Mesodermal cell (in vitro differentiated cells): ENCODE results near the gene DNAJB8.

Experiments
- H3K27ac ChIP-seq: 2 replicates; pipeline ENCODE4 v1.7.0; 2013; ENCODE audit warnings: mild to moderate bottlenecking, low read depth, low read length, moderate library complexity; ENCODE audit not compliant: severe bottlenecking
- H3K36me3 ChIP-seq: 2 replicates; pipeline ENCODE4 v1.7.1; 2013; ENCODE audit warnings: mild to moderate bottlenecking, low read length, moderate library complexity; ENCODE audit not compliant: control insufficient read depth, insufficient read depth
- H3K4me1 ChIP-seq: one replicate; pipeline ENCODE4 v1.7.1; 2013; ENCODE audit warnings: mild to moderate bottlenecking, low read length; ENCODE audit not compliant: insufficient read depth, control insufficient read depth, poor library complexity, severe bottlenecking
- H3K4me3 ChIP-seq: 2 replicates; pipeline ENCODE4 v1.7.0; 2013; ENCODE audit warnings: low read length, control low read depth, mild to moderate bottlenecking; ENCODE audit not compliant: insufficient read depth, poor library complexity, severe bottlenecking; ENCODE audit errors: extremely low read depth
- H3K9me3 ChIP-seq: 2 replicates; pipeline ENCODE4 v1.7.1; 2013; ENCODE audit warnings: mild to moderate bottlenecking, low read length, moderate library complexity; ENCODE audit not compliant: control insufficient read depth
- WGBS, 2 experiments: methylation state at CpG; one replicate each; pipeline ENCODE4 v1.1.5; 2013; ENCODE audit warnings: missing lambda C conversion rate in 2 of 2; ENCODE audit not compliant: insufficient coverage in 2 of 2; 5-methylcytosine and 5-hydroxymethylcytosine counted together

The DNAJB8 gene

GRCh38 chr3:128473180-128473519 is 6.5 kb upstream of the DNAJB8 start:
- no peaks in the 10 kb centered on the region for H3K9me3 ChIP-seq
- 28 to 50% methylated on average over 4 of the region's 6 CpGs for WGBS, 2 experiments
- peaks cover 2% of the 10 kb centered on the region for H3K36me3 ChIP-seq
- no peak overlapping the region for H3K27ac ChIP-seq
- no peaks in the 10 kb centered on the region for H3K4me1 ChIP-seq
- H3K4me3 ChIP-seq, result no peak overlapping the region

- H3K36me3 ChIP-seq, result no peaks in the 10 kb centered on the region
- H3K27ac ChIP-seq, result no peak overlapping the region
- H3K4me1 ChIP-seq, result peaks cover under 1% of the 10 kb centered on the region
- no peaks in the 10 kb centered on the region for H3K9me3 ChIP-seq
- 76 to 90% methylated on average over 11 to 12 of the region's 13 CpGs for WGBS, 2 experiments
- no peak overlapping the region for H3K4me3 ChIP-seq
Measured at GRCh38 chr3:128472449-128473179, 5.9 kb upstream of the DNAJB8 start.

DNA sequence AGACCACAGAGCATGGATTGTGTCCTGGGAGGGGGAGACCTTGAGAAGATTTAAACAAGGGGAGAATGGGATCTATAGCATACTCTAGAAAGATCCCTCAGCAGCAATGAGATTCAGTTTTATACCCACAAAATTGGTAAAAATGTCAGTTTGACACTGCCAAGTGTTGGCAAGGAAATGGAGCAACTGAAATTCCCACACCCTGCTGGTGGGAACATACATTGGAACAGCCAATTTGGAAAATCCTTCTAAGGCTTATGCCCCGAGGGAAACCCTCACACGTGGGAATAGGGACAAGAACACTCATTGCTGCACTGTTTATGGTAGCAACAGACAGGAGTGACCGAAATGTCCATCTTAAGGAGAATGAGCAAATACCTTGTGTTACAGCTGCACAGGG is 5.0 kb upstream of the DNAJB8 start:
- peaks cover 4% of the 10 kb centered on the region for H3K4me1 ChIP-seq
- no peak overlapping the region for H3K4me3 ChIP-seq
- no peaks in the 10 kb centered on the region for H3K36me3 ChIP-seq
- no peaks in the 10 kb centered on the region for H3K9me3 ChIP-seq
- 76 to 81% methylated on average over 3 of the region's 3 CpGs for WGBS, 2 experiments
- H3K27ac ChIP-seq, result no peak overlapping the region

DNA sequence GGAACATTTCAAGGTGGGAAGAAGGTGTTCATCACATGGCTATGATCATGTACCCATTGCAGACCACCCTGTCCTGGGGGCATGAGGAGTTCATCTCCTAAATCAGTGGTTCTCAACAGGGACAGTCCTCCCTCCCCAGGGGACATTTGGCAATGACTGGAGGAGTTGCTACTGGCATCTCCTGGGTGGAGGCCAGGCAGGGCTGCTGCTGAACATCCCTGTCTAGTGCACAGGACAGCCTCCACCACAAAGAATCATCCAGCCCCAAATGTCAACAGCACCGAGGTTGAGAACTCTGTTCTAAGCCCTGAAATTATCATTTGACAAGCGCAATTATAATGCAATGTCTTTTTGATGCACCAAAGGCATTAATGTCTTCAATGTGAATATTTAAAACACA is 4.4 kb upstream of the DNAJB8 start:
- Histone ChIP-seq H3K36me3 (no peaks in the 10 kb centered on the region), H3K4me3 (no peak overlapping the region), H3K9me3 (no peaks in the 10 kb centered on the region), H3K4me1 (peaks cover 4% of the 10 kb centered on the region), H3K27ac (no peak overlapping the region)
- 79% methylated on average over 2 of the region's 2 CpGs; no CpG with 5 or more reads in 1 of the 2 experiments for WGBS, 2 experiments

DNA sequence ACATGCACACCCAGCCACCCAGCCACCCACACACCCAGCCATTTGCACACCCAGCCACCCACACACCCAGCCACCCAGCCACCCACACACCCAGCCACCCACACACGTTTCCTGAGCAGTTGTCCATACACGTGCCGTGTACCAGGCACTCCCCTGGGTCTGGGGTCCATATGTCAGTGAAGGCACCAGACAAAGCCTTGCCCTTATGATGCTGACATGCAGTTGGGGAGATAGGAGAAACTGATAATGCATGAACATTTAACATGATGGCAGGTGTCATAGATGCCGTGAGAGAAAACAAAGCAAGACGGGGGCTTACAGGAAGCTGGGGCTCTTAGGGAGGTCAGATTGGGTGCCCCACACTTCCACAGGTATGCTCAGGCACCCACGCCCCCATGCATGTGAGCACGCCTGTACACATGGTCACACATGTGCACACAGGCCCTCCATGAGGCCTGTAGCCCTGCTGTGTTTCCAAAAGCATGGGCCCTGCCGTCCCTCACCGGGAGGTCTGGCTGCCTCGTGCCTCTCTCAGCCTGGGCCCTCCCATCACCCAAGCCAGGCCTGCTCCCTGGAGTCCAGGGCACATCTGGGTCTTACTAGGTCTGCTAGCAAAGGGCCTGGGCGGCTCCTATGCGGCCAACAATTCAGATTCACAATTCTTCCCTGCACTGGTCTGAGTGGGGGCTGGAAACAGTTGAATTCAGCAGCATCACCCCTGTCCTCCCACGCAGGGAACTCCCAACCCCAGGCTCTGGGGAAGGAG is 3.6 kb upstream of the DNAJB8 start:
- H3K4me1 ChIP-seq, result peaks cover 4% of the 10 kb centered on the region
- H3K27ac ChIP-seq, result no peak overlapping the region
- no peak overlapping the region for H3K4me3 ChIP-seq
- no peaks in the 10 kb centered on the region for H3K36me3 ChIP-seq
- no peaks in the 10 kb centered on the region for H3K9me3 ChIP-seq
- 68 to 76% methylated on average over 10 to 12 of the region's 13 CpGs for WGBS, 2 experiments

GRCh38 chr3:128469556-128469955 is 2.9 kb upstream of the DNAJB8 start:
- Histone ChIP-seq H3K9me3 (no peaks in the 10 kb centered on the region), H3K36me3 (no peaks in the 10 kb centered on the region), H3K4me1 (peaks cover 4% of the 10 kb centered on the region), H3K4me3 (no peak overlapping the region), H3K27ac (no peak overlapping the region)
- 94 to 100% methylated on average over 1 to 5 of the region's 6 CpGs for WGBS, 2 experiments

DNA sequence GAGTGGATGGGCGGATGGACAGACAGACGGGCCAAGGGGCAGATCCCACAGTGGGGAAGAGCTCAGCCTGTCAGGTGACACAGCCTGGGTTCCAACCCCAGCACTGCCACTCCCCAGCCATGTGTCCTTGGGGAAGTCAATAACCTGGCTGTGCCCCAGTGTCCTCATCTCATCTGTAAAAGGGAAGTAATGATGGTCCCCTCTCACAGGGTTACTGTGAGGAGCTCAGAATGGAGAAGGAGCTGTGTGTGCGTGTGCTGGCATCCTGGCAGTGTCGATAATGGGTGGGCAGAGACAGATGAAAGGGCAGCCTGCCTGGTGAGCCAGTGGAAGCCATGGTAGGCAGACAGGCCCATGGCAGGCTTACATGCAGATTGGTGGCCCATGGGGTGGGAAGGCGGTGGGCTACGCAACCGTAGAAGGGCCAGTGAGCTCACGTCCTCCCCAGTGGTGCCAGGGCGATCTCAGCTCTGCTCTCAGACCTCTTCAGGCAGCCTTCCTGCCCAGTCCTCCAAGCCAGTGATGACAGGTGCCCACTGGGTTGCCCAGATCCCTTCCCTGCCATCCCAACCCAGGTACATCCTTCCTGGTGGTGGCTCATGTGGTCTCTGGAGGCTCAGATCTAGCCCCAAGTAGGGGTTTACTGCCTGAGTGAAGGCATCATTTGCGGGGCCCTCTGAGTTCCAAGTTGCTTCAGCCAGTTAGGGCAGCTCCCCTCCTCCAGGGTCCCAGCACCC is 2.3 kb upstream of the DNAJB8 start:
- Histone ChIP-seq H3K27ac (no peak overlapping the region), H3K36me3 (no peaks in the 10 kb centered on the region), H3K4me3 (no peak overlapping the region), H3K9me3 (no peaks in the 10 kb centered on the region), H3K4me1 (peaks cover 4% of the 10 kb centered on the region)
- WGBS, 2 experiments, result 89 to 94% methylated on average over 9 to 10 of the region's 10 CpGs

- peaks cover 4% of the 10 kb centered on the region for H3K4me1 ChIP-seq
- WGBS, 2 experiments, result 87 to 91% methylated on average over 13 to 15 of the region's 17 CpGs
- no peak overlapping the region for H3K4me3 ChIP-seq
- H3K36me3 ChIP-seq, result no peaks in the 10 kb centered on the region
- H3K9me3 ChIP-seq, result no peaks in the 10 kb centered on the region
- no peak overlapping the region for H3K27ac ChIP-seq
Measured at GRCh38 chr3:128468285-128468790, 1.6 kb upstream of the DNAJB8 start.

- H3K36me3 ChIP-seq, result no peaks in the 10 kb centered on the region
- WGBS, 2 experiments, result 40 to 90% methylated on average over 1 of the region's 1 CpG
- no peaks in the 10 kb centered on the region for H3K9me3 ChIP-seq
- peaks cover 4% of the 10 kb centered on the region for H3K4me1 ChIP-seq
- no peak overlapping the region for H3K4me3 ChIP-seq
- H3K27ac ChIP-seq, result no peak overlapping the region
Measured at GRCh38 chr3:128464702-128465101, 2.0 kb downstream of the DNAJB8 start.

DNA sequence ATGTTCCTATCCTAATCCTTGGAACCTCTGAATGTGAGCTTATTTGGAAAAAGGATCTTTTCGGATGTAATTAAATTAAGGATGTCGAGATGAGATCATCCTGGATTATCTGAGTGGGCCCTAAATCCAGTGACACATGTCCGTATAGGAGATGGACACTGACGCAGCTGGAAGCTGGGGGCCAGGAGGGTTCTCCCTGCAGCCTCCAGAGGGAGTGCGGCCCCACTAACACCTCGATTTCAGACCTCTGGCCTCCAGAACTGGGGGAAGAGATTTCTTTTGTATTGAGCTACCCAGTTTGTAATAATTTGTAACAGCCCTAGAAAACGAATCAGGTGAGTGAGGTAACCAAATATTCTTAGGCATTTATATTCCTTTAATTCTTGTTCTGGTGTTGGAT is 2.5 kb downstream of the DNAJB8 start:
- WGBS, 2 experiments, result 82 to 88% methylated on average over 4 to 6 of the region's 7 CpGs
- H3K4me1 ChIP-seq, result peaks cover 4% of the 10 kb centered on the region
- H3K36me3 ChIP-seq, result no peaks in the 10 kb centered on the region
- H3K27ac ChIP-seq, result no peak overlapping the region
- no peak overlapping the region for H3K4me3 ChIP-seq
- H3K9me3 ChIP-seq, result no peaks in the 10 kb centered on the region
